NCI-H82 (cell line): ENCODE data around the gene NOVA2.

Experiments used
- DNase-seq: peaks from one replicate; lab custom pipeline; 2025; lab: John Stamatoyannopoulos, UW

The NOVA2 gene

DNA sequence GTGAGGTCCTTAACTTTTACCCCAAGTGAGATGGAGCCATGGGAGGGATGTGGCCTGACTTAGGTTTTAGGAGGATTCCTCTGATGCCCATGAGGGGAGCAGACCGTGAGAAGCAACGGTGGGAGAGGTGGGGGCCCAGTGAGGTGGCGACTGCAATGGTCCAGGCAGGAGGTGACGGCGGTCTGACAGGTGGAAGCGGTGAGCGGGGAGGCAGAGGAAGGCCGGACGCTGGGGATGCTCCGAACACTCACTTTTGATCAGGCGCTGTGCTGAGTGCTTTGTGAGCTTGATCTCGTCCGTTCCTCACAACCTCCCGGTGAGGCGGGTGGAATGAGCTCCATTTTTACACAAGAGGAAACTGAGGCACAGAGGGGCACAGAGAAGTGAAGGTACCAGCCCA lies 11.6 kb downstream of the NOVA2 start:
- DNase-seq = no peak

DNA sequence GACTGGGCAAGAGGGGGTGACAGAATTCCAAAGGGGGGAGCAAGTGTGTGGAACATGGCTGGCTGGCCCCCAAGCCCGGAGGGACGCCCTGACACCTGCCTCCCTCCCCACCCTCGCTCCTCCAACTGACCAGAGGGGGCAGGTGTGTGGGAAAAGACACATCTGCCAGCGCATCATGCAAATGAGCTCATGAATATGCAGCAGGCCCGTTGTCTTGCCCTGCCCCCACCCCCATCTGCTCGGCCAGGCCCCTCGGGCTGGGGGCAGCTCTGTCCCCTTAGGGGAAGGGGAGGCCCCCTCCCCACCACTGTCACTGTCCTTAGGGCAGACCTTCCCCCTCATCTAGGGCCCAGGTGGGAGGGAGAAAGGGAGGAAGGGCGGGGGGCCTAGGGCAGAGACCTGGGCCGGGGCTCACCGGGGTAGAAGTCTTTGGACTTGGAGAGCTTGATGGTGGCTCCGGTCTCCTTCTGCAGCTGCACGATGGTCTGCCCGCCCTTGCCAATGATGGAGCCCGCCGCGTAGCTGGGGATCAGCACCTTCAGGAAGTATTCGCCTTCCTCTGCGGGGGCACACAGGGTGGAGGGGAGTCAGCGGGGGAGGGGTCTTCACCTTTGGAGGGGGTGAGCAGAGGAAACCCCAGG lies 12.9 kb downstream of the NOVA2 start:
- DNase-seq = peak; percentile 67

DNA sequence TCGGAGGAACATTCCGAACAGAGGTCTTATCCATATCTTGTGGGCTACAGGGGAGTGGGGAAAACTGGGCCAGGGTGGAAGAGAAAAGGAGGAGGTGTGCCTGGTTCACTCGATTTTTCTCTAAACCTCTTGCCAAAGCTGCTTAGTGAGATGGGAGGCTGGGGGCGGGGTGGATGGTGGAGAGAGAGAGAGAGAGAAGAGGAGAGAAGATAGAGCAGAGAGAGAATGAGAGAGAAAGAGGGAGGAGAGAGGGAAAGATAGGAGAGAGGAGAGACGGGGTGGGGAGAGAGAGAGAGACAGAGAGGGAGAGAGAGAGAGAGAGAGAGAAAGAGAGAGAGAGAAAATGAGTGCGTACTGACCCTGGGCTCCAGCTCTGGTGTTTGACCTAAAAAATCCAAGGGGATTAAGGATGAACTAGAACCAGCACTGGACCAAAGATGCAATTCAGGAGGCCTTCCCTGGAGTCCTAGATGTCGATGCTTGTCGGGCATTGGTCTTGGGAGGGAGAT lies 14.1 kb downstream of the NOVA2 start:
- peak; percentile 45 for DNase-seq

DNA sequence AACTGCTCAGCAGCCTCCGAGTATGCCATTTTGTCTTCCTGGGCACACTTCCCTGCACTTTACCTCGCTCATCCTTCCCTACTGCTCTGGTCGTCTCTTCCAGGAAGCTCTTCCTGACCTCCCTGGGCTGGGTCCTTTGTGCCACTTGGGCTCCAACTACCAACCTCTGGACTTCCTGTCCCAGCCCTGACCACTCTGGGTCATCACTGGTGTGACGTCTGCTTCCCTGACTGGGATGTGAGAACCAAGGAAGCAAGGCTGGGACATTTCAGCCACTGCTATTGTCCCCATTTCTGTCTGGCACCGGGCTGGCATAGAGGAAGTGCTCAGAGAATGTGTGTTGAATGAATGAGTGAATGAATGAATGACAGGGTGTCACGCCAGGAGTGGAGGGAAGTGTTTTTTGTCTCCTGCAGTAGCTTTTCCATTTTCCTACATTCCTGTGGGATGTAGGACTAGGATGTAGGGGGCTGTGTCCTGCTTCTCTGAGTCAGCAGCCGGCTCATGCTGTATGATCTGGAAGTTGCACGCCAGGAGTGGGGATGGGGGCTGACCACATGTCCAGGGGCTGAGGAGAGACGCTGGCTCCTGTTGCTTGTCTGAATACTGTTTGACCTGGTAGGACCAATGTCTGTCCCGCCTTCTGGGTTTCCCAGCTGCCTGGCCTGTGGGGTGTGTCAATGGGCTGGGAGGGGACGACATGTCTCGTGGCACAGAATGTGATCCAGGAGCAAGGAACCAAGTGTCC lies 14.7 kb downstream of the NOVA2 start:
- DNase-seq = no peak

DNA sequence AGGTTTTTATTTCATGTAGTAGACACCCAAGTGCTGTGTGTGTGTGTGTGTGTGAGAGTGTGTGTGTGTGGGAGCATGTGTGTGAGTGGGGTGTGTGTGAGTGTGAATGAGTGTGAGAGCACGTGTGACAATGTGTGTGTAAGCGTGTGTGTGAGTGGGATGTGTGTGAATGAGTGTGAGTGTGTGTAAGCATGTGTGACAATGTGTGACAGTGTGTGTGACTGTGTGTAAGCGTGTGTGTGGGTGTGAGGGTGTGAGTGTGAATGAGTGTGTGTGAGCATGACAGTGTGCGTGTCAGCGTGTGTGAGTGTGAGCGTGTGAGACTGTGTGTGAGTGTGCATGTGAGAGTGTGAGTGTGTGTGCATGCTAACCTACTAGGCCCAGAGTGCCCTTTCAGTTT lies 15.3 kb downstream of the NOVA2 start:
- no peak for DNase-seq

DNA sequence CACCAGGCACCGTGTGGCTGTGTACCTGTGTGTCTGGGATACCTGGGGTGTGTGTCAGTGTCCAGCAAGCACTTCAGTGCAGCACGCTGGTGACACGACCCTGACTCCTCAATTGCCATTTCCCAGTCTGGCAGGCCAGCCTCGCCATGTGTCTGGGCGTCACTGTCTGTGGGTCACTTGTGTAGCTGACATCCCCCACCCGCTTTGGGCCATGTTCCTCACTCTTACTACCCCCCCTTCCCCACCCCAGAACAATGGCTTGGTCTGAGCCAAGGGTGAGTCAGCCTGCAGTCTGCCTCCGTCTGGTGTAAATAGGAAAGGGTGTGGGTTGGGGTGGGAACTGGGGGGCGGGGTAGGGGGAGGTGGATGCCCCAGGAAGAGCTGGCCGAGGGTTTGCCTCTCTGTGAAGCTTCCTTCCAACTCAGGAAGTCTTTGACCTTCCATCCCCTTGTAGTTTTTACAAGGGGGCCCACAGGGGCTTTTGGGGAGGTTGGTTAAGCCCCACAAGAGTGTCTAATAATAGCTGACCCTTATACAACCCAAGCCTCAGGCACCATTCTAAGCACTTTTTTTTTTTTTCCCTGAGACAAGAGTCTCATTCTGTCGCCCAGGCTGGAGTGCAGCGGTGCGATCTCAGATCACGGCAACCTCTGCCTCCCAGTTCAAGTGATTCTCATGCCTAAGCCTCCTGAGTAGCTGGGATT lies 17.6 kb downstream of the NOVA2 start:
- no peak for DNase-seq

DNA sequence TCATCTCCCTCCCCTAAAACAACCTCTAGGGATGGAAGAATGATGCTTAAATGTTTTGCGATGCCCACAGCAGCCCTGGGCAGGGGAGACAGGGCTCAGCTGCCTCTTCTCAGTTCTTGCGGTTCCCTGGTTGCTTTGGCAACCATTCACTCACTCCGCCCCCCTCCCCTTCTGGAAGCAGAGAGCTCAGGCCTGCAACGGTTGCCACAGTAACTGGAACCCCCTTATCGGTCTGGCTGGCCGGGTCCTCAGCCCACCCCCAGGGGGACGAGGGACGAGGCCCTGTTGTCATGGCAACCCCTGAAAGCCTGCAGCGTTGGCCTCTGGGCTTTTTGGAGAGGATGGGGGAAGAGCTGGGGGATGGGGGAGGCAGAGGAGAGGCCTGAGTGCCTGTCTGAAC lies 19.5 kb downstream of the NOVA2 start:
- DNase-seq = peak; percentile 62

DNA sequence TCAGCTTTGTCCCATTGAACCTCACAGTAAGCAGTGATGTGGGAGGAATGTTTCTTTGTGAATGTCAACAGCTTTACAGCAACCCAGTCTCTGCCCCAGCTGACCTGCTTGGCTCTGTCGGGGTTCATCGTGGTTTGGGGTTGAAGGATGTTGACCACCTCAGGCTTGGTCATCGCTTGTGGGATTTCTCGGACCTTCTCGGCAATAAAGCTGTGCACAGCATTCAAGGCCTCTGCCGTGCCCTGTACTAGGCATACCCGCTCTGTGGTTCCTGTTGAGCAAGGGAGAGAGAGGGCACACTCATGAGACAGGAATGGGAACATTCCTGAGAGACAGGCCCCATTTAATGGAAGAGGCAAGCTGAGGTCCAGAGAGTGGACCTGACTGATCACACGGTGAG lies 20.0 kb downstream of the NOVA2 start:
- DNase-seq = no peak

DNA sequence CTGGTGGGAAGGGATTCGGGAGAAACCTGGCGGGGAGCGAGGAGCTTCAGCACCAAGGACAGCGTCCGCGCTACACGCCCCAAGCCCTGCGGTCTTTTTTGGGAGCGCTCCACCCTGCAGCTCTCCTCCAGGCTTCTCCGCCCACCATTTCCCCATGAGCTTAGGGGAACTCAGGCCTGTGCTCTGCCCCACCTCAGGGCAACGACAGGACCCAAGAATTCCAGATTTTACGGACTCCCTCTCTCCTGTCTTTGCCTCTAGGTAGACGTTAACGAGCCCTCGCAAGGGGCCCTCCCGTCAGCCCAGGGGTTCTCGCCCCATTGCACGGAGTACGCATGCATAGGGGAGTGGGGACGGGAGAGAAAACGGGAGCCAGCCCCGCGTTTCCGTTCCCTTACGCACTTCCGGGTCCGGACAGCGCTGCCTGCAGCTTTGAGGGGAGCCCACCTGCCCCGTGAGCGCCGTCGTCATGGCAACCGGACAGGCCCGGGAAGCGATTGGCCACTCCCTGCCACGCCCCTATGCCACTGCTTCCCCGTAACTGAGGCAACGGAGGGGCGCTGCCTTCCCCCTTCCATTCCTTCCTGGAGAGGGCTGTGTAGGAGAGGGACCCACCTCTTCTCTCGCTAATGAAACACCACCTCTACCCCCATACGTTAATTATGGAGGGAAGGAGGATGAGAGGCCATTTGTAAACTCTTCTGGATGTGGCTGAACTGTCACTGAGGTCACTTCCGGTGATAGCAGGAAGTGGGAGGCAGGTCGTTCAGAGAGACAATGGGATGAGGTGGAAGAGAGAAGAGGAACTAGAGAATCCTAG lies 20.8 kb downstream of the NOVA2 start:
- DNase-seq = peak; percentile 97

DNA sequence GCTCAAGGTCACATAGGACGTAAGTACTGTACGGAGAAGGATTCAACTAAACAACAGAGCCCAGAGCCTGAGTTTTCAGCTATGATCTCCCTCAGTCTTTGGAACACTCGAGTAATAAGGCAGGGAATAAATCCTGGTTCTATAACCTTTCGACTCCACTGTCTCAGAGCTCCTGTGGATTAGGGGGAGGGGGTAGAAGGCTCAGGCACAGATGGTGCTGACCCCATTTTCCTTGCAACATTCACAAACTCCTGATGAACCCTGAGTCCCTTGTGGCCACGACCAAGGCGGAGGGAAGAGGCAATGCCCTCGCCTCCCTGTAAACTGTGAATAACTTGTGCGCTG lies 21.4 kb downstream of the NOVA2 start:
- peak; percentile 90 for DNase-seq

DNA sequence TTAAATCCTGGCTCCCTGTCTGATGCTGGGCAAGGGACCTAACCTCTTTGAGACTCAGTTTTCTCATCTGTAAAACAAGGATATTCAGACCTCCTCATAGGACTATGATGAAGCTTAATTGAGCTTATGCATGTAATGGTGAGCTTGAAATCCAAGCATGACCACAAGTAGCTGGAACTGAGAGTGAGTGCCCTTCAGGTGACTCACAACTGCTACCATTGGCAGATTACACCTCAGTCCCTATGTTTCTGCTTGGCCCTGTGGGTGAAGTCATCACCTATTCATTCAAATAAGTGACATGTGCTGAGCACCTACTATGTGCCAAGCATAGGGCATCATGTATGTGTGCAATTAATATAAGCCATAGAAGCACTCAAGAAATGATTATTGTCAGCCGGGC lies 25.7 kb downstream of the NOVA2 start:
- no peak for DNase-seq

DNA sequence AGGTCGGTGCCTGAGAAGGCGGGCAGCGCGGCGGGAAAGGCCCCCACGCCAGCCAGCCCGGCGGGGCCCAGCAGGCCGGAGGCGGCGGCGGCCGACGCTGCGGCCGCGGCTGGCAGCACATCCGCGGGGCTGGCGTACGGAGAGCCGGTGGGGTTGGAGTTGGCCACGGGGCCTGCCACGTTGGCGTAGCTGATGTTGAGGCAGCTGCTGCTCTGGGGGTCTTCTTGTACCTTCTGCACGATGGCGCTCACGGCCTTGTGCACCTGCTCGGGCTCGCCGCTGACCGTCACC lies 33.2 kb downstream of the NOVA2 start:
- DNase-seq = no peak

DNA sequence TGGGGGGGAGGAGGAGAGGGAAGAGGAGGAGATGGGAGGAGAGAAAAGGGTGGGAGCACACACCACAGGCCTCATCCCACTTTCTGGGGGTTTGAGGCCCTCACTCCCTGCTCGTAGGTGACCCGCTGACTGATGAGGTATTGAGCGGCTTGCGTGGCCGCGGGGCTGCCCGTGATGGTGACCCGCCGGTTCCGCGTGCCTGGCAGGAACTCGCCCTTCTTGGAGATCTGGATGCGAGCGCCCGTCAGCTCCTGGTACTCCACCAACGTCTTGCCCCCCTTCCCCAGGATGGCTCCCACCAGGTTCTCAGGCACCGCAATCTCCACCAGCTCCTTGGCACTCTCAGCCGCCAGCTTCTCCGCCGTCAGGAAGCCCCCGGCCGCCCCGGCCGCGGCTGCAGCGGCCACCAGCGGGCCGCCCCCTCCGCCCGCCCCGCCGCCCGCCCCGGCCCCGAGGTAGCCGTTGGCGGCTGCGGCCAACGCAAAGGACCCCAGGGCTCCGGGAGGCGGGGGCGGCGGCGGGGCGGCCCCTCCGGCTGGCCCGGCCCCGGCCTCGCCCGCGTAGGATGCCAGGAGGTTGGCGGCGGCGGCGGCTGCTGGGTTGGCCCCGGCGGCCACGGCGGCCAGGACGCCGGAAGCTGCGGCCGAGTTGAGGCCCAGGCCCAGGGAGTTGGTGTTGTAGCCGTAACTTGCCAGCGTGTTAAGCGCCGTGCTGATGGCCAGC lies 33.7 kb downstream of the NOVA2 start:
- no peak for DNase-seq

DNA sequence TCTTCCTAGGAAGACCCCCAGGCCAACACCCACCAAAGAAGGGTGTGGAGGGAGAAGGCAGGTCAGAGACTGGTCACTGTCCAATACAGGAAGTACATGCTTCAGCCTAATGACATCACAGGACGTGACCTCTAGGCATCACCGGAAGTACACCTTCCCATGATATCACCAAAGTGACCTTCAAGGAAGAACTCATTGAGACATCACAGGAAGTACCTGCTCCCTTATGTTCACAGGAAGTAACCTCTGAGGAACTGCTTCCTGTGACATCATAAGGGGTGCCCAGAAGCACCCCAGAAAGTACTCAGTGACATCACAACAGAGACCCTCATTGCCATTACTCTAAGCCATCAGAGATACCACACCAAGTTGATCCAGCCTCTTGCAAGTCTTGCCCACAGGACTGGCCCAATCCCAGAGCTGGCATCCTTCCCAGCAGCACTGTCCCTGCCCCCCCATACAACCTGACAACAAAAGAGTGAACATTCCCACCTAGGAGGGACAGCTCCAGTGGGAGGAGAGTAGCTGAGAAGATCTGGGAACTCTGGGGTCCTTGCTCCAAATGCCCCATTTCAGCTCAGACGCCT lies 34.8 kb downstream of the NOVA2 start:
- no peak for DNase-seq

DNA sequence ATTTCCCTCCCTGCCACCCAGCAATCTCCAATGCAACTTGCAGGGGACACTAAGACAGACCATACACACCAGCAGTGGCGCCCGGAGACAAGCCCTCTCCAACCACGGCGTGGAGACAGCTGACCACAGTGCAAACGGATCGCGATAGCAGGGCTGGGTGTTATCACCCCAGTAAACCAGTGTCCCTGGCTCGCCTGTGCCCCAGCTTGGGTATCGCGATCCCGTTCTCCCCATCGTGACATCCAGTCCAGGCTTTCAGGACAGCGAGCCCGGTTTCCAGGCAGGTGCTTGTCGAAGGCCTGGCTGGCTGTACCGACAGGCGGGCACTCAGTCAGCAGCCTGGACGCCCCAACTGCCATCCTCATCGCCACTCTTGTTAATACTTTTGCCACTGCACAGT lies 38.4 kb downstream of the NOVA2 start:
- no peak for DNase-seq

DNA sequence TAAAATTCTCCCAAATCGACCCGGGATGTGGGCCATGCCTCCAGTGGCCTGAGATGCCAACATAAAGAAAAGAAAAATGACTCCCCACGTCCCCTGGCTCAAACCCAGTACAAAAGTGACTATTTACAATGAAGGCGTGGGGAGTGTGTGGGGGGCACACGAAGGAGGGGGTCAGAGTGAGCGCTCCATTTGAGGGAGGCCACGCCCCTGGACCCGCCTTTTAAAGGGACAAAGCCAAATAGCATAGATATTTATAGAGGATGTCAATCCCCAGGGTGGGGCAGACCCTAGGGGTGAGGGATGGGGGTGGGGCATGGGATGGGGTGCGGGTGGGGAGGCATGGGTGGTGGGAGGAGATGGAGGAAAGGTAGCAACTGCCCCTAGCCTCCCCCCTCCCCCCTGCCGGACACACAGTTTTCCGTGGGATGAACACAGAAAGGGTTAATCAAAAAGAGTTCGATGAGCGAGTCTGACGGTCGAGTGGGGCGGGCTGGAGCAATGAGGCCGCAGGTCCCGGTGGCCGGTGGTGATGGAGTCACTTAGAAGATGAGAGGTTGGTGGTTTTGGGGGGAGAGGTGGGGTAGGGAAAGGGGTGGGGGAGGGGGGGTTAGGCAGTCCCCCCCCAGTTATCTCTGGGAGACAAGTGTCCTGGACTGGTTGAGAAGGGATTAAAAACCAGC lies 39.0 kb downstream of the NOVA2 start:
- DNase-seq = peak; percentile 25

DNA sequence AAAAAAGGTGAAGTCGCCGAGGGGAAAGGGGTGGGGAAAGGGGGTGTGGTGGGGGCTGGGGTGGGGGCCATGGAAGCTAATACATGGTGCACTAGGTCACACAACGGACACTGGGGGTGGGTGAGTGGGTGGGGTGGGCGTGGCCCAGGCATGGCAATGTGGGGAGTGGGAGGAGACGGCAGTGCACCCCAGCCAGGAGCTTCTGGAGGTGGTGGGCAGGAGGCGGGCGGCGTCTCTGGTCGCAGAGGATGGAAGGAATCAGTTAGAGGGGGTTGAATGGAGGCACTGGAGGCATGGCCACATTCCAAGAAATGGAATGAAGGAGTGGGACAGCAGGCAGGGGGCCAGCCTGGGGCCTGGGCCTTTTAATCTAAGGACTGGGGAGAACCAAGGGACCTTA lies 39.9 kb downstream of the NOVA2 start:
- no peak for DNase-seq

DNA sequence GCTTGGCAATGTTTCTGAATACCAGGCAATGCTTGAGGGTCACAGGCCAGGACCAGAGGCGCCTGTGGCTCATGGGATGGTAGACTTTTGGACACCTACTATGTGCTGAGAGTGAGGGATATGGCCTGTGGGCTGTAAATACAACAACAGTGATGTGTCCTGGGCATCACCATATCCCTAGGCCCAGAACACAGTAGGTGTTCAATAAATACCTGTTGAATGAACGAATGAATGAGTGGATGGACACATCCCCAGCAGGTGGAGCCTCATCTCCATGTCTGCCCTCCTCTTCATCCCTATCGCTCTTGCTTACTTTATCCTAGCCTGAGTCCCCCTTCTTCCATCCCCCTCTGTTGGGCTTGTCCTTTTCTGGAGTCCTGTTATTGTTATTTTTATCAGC lies 42.6 kb downstream of the NOVA2 start:
- no peak for DNase-seq

DNA sequence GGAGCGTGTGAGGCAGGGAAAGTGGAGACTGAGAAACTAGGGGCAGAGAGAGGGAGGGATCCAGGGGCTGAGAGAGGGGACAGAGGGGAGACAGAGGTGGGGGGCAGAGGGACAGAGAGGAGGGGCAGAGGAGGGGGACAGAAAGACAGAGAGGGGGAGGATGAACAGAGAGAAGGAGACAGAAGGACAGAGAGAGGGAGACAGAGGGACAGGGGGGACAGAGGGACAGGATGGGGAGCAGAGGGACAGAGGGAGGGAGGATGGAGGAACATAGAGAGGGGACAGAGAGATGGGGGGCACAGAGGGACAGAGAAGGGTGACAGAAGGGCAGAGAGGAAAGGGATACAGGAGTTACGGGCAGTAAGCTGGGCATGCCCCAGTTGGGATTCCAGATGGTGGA lies 44.4 kb downstream of the NOVA2 start:
- no peak for DNase-seq

DNA sequence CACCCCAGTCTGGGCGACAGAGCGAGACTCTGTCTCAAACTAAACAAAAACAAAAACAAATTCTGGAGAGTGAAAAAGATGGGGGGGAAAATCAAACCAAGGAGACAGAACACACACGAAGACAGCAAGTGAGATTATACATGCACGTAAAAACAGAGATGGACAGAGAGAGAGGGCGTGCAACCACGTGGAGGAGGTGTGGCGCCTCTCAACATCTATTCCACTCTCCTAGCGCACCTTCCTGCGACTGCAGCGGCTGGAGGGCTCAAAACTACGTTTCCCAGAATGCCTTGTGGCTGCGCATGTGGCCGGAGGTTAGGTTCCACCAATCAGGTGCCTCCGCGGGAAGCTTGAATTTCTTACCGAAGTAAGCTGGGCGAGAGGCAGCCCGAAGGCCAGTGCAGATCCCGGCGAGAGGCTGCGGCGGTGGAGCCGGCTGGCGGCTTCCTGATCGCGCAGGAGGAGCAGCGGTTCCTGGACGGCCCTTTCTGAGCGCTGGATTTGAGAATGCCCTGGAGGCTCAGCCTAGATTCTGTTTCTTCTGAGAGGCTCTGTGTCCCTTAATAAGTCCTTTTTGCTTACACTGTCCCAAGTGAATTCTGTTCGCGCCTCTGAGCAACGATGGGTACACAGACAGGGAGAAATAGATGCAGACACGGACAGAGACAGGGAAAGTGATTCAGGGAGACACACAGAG lies 46.0 kb downstream of the NOVA2 start:
- peak; percentile 98 for DNase-seq
